ENCODE measurements around the gene MKX.

DNA sequence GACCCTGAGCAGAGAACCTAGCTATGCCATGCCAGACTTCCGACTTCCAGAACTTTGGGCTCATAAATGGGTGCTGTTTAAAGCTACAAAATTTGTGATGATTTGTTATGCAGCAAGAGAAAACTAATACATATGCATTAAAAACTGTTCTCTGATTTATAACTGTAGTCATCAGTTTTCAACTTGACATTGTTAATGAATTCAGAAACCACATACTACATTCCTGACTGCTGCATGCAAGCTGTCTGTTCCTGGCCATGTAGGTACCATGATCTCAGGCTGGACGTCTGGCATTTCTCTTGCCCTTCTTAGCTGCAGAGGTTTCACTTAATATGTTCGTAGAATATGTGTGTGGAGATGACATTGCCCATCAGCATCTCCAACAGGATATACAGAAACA lies 28.4 kb downstream of the MKX start:
- no peak for TF ChIP-seq EZH2 (IDR thresholded peaks at IDR 0.05; ENCODE audit: insufficient read depth, poor library complexity, severe bottlenecking)
- TF ChIP-seq EZH2phosphoT487 (IDR thresholded peaks at IDR 0.05; ENCODE audit: insufficient read depth, low read depth): no peak
